Esophagus (tissue), 2 donors: Measurements from ENCODE around the gene NACC2. TPM values are rescaled to one million over a fixed set of nuclear protein-coding genes. Genes with fewer than 3 reads are reported as not detected.
"Not testable (repeated sequence)": the region's sequence is repeated elsewhere in the genome, so short reads cannot be mapped to it uniquely, and the experiment has no call there.

Source experiments
- H3K27ac ChIP-seq, 2 donors: one replicate each; pipeline ENCODE4 v1.5.1; 2013; ENCODE audit warnings: low read depth in 2 of 2, mild to moderate bottlenecking in 2 of 2, inconsistent platforms in 1 of 2, low read length in 1 of 2, moderate library complexity in 1 of 2
- H3K27me3 ChIP-seq, 2 donors: one replicate each; pipeline ENCODE4 v1.6.1; 2013; ENCODE audit warnings: low read length in 2 of 2, control low read depth in 1 of 2, mild to moderate bottlenecking in 1 of 2; ENCODE audit not compliant: insufficient read depth in 2 of 2, control insufficient read depth in 1 of 2
- H3K36me3 ChIP-seq, 2 donors: one replicate each; pipeline ENCODE4 v1.6.1; 2013; ENCODE audit warnings: low read length in 1 of 2; ENCODE audit not compliant: control insufficient read depth in 2 of 2, insufficient read depth in 2 of 2
- H3K4me1 ChIP-seq, 2 donors: one replicate each; pipeline ENCODE4 v1.6.1; 2013; ENCODE audit warnings: low read length in 1 of 2; ENCODE audit not compliant: control insufficient read depth in 2 of 2, insufficient read depth in 2 of 2
- H3K4me3 ChIP-seq, 2 donors: one replicate each; pipeline ENCODE4 v1.5.1; 2013; ENCODE audit warnings: low read length in 2 of 2, mild to moderate bottlenecking in 2 of 2, low read depth in 1 of 2, moderate library complexity in 1 of 2
- H3K9me3 ChIP-seq, 2 donors: one replicate each; pipeline ENCODE4 v1.6.1; 2013; ENCODE audit warnings: mild to moderate bottlenecking in 2 of 2, low read depth in 1 of 2, low read length in 1 of 2, moderate library complexity in 1 of 2; ENCODE audit not compliant: control insufficient read depth in 2 of 2, insufficient read depth in 1 of 2
- WGBS, 2 donors: extraction: QIAGEN DNeasy Blood & Tissue Kit; methylation state at CpG; one replicate each; pipeline ENCODE4 v1.1.7; 2013; 5-methylcytosine and 5-hydroxymethylcytosine counted together
- polyA plus RNA-seq, 2 donors: library from polyadenylated mRNA; stranded (reverse); fragments of 200-250 nt; gene quantifications; one replicate each; pipeline ENCODE4 v1.2.3, GENCODE V29; 2013
- donor health status: healthy with polysubstance abuse.
- donor health status: Bipolar disorder and iron deficiency.

The NACC2 gene
- polyA plus RNA-seq, 2 donors: 3.2 to 4.5 TPM

DNA sequence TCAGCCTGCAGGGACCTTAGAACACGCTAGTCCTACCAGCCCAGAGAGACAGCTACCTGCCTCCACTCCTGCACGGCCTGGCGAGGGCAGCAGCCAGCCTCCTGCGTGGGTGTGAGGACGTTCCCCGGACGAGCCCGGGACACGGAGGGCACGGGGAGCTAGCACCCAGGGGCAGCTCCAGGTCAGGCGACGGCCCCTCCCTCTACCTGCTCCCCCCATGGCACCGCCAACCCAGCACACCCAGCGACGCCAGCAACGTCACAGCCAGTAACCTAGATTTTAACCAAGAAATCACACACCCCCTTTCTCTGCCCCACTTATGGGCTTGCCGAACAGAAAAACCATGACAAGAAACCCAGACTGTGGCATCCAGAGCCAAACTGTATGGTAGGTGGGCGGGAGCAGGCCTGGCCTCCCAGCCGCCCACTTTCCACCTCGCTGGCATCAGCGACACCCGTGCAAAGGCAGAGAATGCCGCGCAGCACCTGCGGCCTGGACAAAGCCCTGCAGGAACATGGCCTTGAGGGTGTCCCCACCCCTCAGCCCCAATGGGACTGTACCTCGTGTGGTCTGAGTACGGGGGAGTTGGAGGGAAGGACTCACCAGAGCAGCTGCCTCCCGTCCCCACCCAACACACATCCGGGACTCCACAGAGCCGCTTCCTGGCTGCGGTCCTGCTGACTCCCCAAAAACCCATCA, 47.9 kb downstream of the NACC2 start:
- no peak overlapping the region for H3K27ac ChIP-seq

DNA sequence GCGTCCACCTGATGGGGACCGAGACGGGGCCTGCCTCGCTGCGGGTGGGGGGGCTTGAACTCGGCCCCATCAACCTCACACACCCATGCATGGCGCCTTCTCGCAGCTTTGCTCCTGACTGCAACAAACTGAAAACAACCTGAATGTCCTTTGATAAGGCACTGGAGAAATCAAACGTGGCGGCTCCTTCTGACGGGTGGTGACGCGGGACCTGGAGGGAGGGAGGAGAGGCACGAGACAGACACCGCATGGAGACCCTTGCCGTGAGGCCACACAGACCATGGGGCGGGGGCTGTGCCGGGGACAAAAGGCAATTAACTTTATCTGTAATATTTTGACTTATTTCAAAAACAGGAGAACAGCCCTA, 48.6 kb downstream of the NACC2 start:
- Histone ChIP-seq H3K4me3 (no peak overlapping the region), H3K36me3 (peaks cover 0 to 32% of the 10 kb centered on the region in 2 donors), H3K27ac (no peak overlapping the region), H3K4me1 (peaks cover 3 to 23% of the 10 kb centered on the region in 2 donors), H3K27me3 (no peaks in the 10 kb centered on the region), H3K9me3 (no peaks in the 10 kb centered on the region)
- WGBS, 2 donors: 85% methylated on average over 18 of the region's 18 CpGs

More for the DNA sequence above, 47.9 kb downstream of the NACC2 start:
- Histone ChIP-seq H3K4me1 (peaks cover 4 to 23% of the 10 kb centered on the region in 2 donors), H3K27me3 (no peaks in the 10 kb centered on the region), H3K9me3 (no peaks in the 10 kb centered on the region), H3K4me3 (no peak overlapping the region), H3K36me3 (peaks cover 0 to 32% of the 10 kb centered on the region in 2 donors)
- WGBS, 2 donors: 88% methylated on average over 31 of the region's 31 CpGs

DNA sequence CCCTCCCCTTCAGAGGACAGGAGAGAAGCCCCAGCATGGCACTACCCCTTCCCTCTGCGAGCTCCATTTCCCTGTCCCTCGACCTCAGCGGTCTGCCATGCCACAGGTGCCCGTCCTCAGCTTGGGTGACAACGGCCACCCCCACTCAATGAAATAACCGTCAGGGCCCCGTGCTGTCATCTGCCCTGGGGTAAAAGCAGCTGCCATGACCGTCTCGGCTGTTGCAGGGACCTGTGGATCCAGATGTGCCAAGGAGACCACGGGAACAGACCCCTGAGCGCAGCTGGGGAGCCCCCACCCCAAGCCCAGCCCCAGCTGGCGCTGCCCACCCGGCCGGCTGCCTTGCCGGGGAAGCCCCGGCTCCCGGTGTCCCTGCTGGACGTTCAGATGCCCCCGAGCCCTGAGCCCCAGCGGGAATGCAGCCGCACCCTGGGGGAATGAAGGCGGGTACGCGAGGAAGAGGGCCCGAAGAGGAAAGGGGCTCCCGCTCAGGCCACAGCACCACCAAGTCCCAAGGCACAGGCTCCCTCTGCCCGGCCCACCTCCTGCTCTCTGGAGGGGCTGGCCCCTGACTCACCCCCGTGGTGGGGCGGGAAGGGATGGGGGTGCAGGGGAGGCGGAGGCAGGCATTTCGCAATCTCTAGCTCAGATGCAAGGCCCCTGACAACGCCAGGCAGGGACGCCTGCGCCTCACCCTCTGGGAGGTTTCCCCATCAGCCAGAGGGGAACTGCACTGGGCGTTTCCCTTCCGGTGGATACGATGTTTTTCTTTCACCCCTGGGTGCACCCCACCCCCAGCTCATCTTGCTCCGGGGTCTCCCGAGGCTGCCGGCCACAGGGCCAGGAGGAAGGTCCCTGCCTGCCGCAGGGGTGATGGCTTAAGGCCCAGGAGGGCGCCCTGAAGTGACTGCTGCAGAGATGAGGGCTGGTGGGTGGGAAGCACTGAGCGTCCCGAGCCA, 49.2 kb downstream of the NACC2 start:
- Histone ChIP-seq H3K9me3 (no peaks in the 10 kb centered on the region), H3K27ac (no peak overlapping the region), H3K36me3 (peaks cover 0 to 32% of the 10 kb centered on the region in 2 donors), H3K4me3 (no peak overlapping the region), H3K27me3 (no peaks in the 10 kb centered on the region), H3K4me1 (peaks cover 1 to 20% of the 10 kb centered on the region in 2 donors)
- WGBS, 2 donors: 79 to 83% methylated on average over 37 to 44 of the region's 44 CpGs

DNA sequence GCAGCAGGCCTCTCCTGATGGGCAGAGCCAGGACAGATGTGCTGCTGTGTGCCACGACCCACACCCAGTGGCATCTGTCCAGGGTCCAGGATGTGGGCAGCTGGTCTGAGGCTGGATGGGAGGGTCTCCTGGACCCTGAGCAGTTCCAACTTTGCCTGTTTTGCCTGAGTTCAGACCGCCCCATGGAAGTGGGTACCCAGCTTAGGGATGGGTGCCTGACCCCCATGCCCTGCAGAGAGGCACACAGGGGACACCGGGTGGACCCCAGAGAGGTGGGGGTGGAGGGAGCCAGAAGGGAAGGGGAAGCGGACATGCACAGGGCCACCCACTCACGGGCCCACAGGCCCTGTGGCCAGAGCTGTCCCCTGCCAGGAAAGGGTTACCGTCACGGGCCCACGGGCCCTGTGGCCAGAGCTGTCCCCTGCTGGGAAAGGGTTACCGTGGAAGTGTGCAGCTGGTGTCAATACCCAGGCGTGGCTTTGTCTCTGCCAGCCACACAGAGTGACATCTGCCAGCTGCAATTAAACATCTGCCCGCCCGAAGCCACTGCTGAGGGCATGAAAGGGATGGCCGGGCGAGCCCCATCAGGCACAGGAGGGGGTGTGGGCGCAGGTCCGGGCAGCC, 50.0 kb downstream of the NACC2 start:
- Histone ChIP-seq H3K4me1 (peaks cover 0 to 15% of the 10 kb centered on the region in 2 donors), H3K4me3 (no peak overlapping the region), H3K27ac (no peak overlapping the region)

DNA sequence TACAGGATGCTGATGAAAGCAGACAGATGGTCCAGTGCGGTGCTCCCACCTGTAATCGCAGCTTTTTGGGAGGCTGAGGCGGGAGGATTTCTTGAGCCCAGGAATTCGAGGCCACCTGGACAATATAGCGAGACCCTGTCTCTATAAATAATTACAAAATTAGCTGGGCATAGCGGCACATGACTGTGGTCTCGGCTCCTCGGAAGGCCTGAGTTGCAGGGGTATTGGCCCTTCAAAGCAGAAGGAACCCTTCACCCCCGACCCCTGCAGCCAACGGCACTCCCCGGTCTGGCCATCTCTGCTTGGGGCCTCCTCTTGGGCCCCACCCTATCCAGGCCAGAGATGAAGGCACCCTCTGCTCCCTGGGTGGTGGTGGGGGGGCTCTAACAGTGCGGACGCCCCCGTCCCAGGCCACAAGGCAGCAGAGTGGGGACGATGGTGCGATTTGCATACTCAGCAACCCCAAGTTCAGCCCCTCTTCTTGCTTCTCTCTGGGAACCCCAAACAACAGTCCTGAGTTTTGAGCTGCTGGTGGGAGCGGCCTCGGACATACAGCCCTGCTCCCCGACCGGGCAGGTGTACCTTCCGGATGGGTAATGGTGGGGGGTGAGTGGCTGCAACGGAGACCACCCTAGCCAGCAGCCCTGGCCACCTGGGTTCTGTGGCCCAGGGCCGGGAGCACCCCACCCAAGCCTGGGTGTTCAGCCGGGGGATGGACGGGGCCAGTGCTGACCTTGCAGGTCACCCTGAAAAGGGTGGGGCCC, 50.7 kb downstream of the NACC2 start:
- 95 to 96% methylated on average over 23 to 25 of the region's 25 CpGs for WGBS, 2 donors
- Histone ChIP-seq H3K27ac (no peak overlapping the region), H3K27me3 (no peaks in the 10 kb centered on the region), H3K4me1 (peaks cover 0 to 12% of the 10 kb centered on the region in 2 donors), H3K4me3 (no peak overlapping the region), H3K36me3 (peaks cover 0 to 24% of the 10 kb centered on the region in 2 donors), H3K9me3 (no peaks in the 10 kb centered on the region)

More for the DNA sequence above, 50.0 kb downstream of the NACC2 start:
- no peaks in the 10 kb centered on the region for H3K9me3 ChIP-seq
- no peaks in the 10 kb centered on the region for H3K27me3 ChIP-seq
- H3K36me3 ChIP-seq: peaks cover 0 to 31% of the 10 kb centered on the region in 2 donors
- WGBS, 2 donors: 75 to 87% methylated on average over 16 of the region's 16 CpGs

DNA sequence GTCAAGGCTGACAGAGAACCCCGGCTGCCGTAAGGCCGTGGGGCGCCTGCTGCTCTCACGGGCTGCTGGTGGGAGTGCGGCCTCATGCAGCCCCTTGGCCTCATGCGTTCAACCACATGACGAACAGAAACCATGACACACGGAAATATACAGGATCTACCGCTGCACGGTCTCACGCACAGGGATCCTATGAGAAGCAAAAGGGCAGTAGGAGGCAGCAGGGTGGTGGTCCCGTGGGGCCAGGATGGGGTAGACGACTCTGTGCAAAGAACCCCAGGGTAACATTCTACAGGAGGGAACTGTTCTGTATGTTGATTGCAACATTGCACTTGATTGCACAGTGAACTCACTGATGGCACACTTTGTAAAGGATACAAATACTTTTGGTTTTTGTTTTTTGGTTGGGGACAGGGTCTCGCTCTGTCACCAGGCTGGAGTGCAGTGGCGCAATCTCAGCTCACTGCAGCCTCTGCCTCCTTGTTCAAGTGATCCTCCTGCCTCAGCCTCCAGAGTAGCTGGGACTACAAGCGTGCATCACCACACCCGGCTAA, 51.6 kb downstream of the NACC2 start:
- Histone ChIP-seq H3K9me3 (no peaks in the 10 kb centered on the region), H3K27me3 (no peaks in the 10 kb centered on the region), H3K36me3 (peaks cover 0 to 19% of the 10 kb centered on the region in 2 donors), H3K27ac (no peak overlapping the region), H3K4me1 (peaks cover 0 to 10% of the 10 kb centered on the region in 2 donors), H3K4me3 (no peak overlapping the region)
- 90 to 91% methylated on average over 18 of the region's 18 CpGs for WGBS, 2 donors

DNA sequence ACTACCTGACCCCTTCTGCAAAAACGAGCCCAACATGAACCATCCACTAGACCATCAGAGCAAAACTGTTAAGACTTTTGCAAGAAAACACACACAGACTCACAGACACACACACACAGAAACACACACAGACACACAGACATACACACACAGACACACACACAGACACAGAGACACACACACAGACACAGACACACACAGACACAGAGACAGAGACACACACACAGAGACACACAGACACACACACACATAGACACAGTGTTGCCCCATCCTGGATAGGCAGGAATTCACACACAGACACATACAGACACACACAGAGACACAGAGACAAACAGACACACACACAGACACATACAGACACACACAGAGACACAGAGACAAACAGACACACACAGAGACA, 52.5 kb downstream of the NACC2 start:
- WGBS, 2 donors: 39 to 76% methylated on average over 1 of the region's 1 CpG
- Histone ChIP-seq H3K4me1 (peaks cover 0 to 8% of the 10 kb centered on the region in 2 donors), H3K9me3 (no peaks in the 10 kb centered on the region), H3K27ac (no peak overlapping the region), H3K27me3 (no peaks in the 10 kb centered on the region), H3K4me3 (no peak overlapping the region), H3K36me3 (peaks cover 0 to 16% of the 10 kb centered on the region in 2 donors)

DNA sequence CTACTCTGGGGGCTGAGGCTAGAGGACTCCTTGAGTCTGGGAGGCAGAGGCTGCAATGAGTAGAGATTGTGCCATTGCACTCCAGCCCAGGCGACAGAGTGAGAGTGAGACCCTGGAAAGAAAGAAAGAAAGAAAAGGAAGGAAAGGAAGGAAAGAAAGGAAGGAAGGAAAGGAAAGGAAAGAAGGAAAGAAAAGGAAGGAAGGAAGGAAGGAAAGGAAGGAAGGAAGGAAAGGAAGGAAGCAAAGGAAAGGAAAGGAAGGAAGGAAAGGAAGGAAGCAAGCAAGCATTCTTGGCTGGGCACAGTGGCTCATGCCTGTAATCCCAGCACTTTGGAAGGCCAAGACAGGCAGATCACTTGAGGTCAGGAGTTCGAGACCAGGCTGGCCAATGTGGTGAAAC, 54.2 kb downstream of the NACC2 start:
- WGBS, 2 donors: 92 to 96% methylated on average over 2 of the region's 2 CpGs
- not testable (repeated sequence) for H3K36me3 ChIP-seq, H3K4me3 ChIP-seq

DNA sequence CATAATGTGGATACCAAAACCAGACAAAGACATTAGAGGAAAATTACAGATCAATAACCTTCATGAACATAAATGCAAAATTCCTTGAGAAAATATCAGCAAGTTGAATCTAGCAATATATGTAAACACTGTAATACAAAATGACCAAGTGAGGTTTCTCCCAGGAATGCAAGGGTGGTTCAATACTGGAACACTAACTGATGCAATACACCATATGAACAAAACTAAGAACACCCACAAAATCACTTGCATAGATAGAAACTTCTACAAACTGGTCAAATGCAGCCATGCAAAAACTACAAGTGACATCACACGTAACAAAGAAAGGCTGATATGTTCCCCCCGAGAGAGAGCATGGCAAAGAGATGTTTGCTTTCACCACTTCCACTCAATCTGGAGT, 55.6 kb downstream of the NACC2 start:
- H3K27me3 ChIP-seq: no peaks in the 10 kb centered on the region
- no peak overlapping the region for H3K4me3 ChIP-seq
- H3K36me3 ChIP-seq: peaks cover 0 to 5% of the 10 kb centered on the region in 2 donors
- no peak overlapping the region for H3K27ac ChIP-seq
- 96 to 98% methylated on average over 2 of the region's 2 CpGs for WGBS, 2 donors
- H3K4me1 ChIP-seq: no peaks in the 10 kb centered on the region
- no peaks in the 10 kb centered on the region for H3K9me3 ChIP-seq

More for the DNA sequence above, 54.2 kb downstream of the NACC2 start:
- H3K4me1 ChIP-seq, H3K27ac ChIP-seq, H3K27me3 ChIP-seq, H3K9me3 ChIP-seq: not testable (repeated sequence)
